Ishikawa (cell line): ENCODE data around the gene SH3RF3.

Experiments
- CEBPB ChIP-seq: IDR thresholded peaks from 2 replicates; pipeline ENCODE4 v1.6.1; 2012
- CREB1 ChIP-seq: IDR thresholded peaks from 2 replicates; pipeline ENCODE4 v1.6.1; 2012; ENCODE audit warnings: low read depth
- RAD21 ChIP-seq: IDR thresholded peaks from 2 replicates; pipeline ENCODE4 v1.6.1; 2012; ENCODE audit warnings: low read depth
- TCF12 ChIP-seq: IDR thresholded peaks from 2 replicates; pipeline ENCODE4 v1.6.1; 2012; ENCODE audit warnings: low read depth
- YY1 ChIP-seq: IDR thresholded peaks from 2 replicates; pipeline ENCODE4 v1.6.1; 2012; ENCODE audit warnings: low read depth
- TF ChIP-seq, protein P1 (sequence below): IDR thresholded peaks from 2 replicates; pipeline ENCODE4 v1.6.1; 2012; ENCODE audit warnings: low read depth, mild to moderate bottlenecking
- TF ChIP-seq, protein P2 (sequence below): IDR thresholded peaks from 2 replicates; pipeline ENCODE4 v1.6.1; 2012

DNA sequence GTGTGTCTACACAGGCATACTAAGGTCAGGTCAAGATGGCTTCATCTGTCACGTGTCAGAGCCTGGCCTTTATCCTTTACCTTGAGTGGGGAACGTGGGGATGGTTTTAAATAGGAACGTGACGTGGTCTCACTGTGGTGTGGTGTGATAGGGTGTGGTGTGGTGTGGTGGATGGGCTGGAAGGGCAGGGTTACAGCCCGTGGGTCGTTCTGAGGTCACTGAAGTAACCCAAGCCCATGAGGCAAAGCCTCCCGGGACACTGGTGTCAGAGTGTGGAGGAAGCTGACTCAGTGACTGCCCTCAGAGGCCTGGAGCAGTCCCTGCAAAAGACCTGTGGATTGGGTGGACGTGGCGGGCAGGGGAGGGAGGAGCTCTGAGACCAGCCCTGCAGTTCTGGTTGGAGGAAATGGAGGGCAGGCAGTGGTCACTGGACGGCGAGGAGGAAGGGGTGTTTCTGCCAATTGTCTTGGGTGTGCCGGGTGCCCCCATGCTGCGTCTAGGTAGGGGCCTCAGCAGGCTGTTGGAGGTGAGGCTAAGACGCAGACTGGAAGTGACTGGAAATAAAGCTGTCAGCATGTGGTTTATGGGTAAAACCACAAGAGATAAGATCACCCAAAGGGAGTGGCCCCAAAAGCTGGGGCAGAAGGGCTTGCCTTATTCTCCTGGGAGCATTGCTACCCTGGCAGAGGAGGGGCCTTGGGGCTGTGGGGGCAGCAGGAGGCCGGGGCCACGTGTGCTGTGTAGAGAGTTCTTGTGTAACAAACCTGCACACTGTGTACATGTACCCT is 84.8 kb downstream of the SH3RF3 start:
- no peak for TF ChIP-seq CREB1
- no peak for TF ChIP-seq YY1
- TF ChIP-seq TCF12, result no peak
- TF ChIP-seq CEBPB, result no peak
- no peak for TF ChIP-seq RAD21
- TF ChIP-seq, protein P1, sequence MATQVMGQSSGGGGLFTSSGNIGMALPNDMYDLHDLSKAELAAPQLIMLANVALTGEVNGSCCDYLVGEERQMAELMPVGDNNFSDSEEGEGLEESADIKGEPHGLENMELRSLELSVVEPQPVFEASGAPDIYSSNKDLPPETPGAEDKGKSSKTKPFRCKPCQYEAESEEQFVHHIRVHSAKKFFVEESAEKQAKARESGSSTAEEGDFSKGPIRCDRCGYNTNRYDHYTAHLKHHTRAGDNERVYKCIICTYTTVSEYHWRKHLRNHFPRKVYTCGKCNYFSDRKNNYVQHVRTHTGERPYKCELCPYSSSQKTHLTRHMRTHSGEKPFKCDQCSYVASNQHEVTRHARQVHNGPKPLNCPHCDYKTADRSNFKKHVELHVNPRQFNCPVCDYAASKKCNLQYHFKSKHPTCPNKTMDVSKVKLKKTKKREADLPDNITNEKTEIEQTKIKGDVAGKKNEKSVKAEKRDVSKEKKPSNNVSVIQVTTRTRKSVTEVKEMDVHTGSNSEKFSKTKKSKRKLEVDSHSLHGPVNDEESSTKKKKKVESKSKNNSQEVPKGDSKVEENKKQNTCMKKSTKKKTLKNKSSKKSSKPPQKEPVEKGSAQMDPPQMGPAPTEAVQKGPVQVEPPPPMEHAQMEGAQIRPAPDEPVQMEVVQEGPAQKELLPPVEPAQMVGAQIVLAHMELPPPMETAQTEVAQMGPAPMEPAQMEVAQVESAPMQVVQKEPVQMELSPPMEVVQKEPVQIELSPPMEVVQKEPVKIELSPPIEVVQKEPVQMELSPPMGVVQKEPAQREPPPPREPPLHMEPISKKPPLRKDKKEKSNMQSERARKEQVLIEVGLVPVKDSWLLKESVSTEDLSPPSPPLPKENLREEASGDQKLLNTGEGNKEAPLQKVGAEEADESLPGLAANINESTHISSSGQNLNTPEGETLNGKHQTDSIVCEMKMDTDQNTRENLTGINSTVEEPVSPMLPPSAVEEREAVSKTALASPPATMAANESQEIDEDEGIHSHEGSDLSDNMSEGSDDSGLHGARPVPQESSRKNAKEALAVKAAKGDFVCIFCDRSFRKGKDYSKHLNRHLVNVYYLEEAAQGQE, result no peak
- TF ChIP-seq, protein P2, sequence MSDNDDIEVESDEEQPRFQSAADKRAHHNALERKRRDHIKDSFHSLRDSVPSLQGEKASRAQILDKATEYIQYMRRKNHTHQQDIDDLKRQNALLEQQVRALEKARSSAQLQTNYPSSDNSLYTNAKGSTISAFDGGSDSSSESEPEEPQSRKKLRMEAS, result no peak
